Neutrophil (primary cell): ENCODE data around the gene CAMK1D.
"Not testable (repeated sequence)": the region's sequence is repeated elsewhere in the genome, so short reads cannot be mapped to it uniquely, and the experiment has no call there.

ENCODE experiments used
- H3K27ac ChIP-seq: fragments of 200-600 bp; sonication (generic); 2 replicates; pipeline ENCODE4 v1.5.1; 2016; ENCODE audit warnings: mild to moderate bottlenecking, moderate library complexity
- H3K27me3 ChIP-seq: fragments of 200-600 bp; sonication (generic); 2 replicates; pipeline ENCODE4 v1.6.0; 2016; ENCODE audit warnings: mild to moderate bottlenecking
- H3K36me3 ChIP-seq: fragments of 200-600 bp; sonication (generic); 2 replicates; pipeline ENCODE4 v1.5.1; 2017
- H3K4me1 ChIP-seq, 2 experiments: fragments of 200-600 bp in 1 of 2; sonication (generic) in 1 of 2; 1 replicate in 1 of 2; 2 replicates in 1 of 2; pipeline versions ENCODE4 v1.5.1 to v1.6.1; 2013 to 2016; ENCODE audit warnings: low read depth in 1 of 2, low read length in 1 of 2, mild to moderate bottlenecking in 1 of 2, moderate library complexity in 1 of 2; ENCODE audit not compliant: control insufficient read depth in 1 of 2, insufficient read depth in 1 of 2
- H3K4me3 ChIP-seq, 2 experiments: fragments of 200-600 bp in 1 of 2; sonication (generic) in 1 of 2; 1 replicate in 1 of 2; 2 replicates in 1 of 2; pipeline ENCODE4 v1.5.1; 2013 to 2016; ENCODE audit warnings: low read depth in 1 of 2, low read length in 1 of 2, mild to moderate bottlenecking in 1 of 2, moderate library complexity in 1 of 2
- H3K9me3 ChIP-seq: fragments of 200-600 bp; sonication (generic); 2 replicates; pipeline ENCODE4 v1.5.1; 2016
- TF ChIP-seq, protein P1 (sequence below): fragments of 200-600 bp; sonication (generic); IDR thresholded peaks from 2 replicates; pipeline ENCODE4 v1.5.1; 2016; ENCODE audit warnings: antibody characterized with exemption

The CAMK1D gene

DNA sequence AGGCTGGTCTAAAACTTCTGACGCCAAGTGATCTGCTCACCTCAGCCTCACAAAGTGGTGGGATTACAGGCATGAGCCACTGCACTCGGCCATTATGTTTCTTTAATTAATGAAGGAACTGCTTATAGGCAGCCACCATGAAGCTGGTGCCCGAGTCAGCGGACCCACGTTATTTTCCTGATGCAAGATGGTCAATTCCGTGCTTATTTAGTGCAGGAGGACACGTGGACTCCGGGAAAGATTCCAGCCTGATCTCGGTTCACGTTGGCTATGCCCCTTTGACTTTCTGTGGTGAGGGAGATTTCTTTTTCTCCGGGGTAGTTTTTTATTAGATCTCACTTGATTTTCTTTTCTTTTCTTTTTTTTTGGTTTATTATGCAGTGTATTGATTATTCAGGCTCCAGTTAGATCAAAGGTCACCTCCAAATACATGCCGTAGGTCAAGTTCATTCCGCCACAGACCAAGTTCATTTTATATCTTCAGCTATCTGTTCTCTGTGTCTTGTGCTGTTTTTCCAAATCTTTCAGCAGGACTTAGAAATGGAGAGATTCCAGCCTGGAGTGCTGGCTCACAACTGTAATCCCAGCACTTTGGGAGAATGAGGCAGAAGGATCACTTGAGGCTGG is 8.3 kb downstream of the CAMK1D start:
- Histone ChIP-seq H3K36me3 (no peaks in the 10 kb centered on the region), H3K27me3 (no peaks in the 10 kb centered on the region), H3K4me3 (no peak overlapping the region), H3K27ac (no peak overlapping the region), H3K4me1 (no peaks in the 10 kb centered on the region), H3K9me3 (no peaks in the 10 kb centered on the region)
- TF ChIP-seq, protein P1, sequence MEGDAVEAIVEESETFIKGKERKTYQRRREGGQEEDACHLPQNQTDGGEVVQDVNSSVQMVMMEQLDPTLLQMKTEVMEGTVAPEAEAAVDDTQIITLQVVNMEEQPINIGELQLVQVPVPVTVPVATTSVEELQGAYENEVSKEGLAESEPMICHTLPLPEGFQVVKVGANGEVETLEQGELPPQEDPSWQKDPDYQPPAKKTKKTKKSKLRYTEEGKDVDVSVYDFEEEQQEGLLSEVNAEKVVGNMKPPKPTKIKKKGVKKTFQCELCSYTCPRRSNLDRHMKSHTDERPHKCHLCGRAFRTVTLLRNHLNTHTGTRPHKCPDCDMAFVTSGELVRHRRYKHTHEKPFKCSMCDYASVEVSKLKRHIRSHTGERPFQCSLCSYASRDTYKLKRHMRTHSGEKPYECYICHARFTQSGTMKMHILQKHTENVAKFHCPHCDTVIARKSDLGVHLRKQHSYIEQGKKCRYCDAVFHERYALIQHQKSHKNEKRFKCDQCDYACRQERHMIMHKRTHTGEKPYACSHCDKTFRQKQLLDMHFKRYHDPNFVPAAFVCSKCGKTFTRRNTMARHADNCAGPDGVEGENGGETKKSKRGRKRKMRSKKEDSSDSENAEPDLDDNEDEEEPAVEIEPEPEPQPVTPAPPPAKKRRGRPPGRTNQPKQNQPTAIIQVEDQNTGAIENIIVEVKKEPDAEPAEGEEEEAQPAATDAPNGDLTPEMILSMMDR = no peak

DNA sequence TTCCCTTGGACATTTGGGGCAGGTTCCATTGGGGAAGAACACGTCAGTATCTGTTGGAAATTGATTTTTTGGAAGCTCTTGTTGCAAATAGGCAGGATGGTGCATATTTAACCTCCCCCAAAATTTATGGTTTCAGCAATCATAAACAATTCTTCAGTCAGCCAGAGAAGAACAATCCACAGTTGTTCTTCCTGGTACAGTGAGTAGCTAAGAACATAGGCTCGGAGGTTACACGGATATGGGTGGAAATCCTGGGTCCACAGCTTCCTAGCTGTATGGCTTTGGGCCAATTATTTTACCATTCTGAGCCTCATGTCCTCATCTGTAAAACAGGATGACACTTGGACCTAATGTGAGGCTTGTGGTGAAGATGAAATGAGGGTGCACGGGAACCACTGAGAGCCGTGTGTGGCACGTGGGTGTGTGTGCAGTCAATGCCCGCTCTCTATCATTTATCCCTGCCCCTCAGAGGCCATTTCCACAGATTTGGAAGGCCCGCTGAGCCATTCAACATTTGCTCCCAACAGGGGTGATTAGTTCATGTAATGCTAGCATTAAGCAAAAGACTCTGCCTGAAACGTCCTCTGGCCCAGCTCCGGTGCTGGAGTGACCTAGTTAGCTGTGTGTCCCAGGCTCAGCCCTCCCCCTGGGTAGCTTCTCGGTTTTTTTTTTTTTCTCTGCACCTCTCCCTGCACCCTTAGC is 9.7 kb downstream of the CAMK1D start:
- H3K4me3 ChIP-seq = no peak overlapping the region
- no peaks in the 10 kb centered on the region for H3K9me3 ChIP-seq
- H3K27me3 ChIP-seq = no peaks in the 10 kb centered on the region

DNA sequence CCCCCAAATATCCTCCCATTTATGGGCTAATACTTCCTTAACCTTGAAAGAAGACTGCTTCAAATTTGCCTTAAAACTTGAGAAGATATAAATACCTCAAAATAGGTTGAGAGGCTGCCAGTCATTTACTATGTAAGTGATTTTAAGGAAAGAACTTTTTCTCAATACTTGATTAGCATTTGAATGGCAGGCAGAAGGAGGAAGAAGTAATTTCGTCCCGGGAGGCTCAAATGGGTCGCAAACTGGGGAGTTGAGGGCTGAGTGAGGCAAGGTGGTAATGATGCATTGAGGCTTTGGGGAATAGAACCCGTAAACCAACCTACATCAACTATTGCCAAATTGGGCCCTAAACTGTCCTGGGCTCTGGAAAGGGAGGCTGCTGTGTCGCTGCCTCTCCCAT is 11.1 kb downstream of the CAMK1D start:
- Histone ChIP-seq H3K27me3 (no peaks in the 10 kb centered on the region), H3K4me3 (no peak overlapping the region), H3K27ac (no peak overlapping the region), H3K9me3 (no peaks in the 10 kb centered on the region), H3K4me1 (no peaks in the 10 kb centered on the region), H3K36me3 (no peaks in the 10 kb centered on the region)
- TF ChIP-seq, protein P1 = no peak

More for the DNA sequence above, 9.7 kb downstream of the CAMK1D start:
- Histone ChIP-seq H3K36me3 (no peaks in the 10 kb centered on the region), H3K27ac (no peak overlapping the region), H3K4me1 (no peaks in the 10 kb centered on the region)
- TF ChIP-seq, protein P1 = no peak

DNA sequence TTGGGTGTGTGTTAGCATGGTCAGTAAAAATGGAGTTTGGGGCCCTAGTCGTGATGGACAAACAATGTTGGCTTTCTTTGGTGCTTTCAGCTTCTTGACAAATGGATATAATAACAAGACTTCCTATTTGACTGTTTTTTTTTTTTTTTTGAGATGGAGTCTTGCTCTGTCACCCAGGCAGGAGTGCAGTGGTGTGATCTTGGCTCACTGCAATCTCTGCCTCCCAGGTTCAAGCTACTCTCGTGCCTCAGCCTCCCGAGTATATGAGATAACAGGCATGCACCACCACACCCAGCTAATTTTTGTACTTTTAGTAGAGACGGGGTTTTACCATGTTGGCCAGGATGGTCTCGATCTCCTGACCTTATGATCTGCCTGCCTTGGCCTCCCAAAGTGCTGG is 11.8 kb downstream of the CAMK1D start:
- H3K4me1 ChIP-seq, H3K9me3 ChIP-seq, H3K27ac ChIP-seq, H3K4me3 ChIP-seq, H3K36me3 ChIP-seq, H3K27me3 ChIP-seq: not testable (repeated sequence)

DNA sequence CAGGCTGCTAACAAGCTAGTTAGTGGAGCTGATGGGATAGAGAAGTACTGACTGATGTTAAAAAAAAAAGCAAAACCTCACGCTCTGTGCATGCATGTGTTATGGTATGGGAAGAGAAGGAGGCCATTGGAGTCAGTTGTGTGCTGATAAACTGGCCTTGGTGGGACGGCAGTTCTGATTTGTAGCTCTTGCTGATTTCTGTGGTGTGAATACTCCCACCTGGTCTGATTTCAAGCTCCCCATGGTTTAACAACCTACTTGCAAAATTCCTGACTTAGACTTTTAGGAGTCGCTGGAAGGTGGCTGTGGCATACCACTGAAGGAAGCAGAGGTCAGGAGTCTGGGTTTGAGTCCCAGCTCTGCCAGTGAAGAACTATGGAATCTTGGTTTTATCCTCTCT is 15.2 kb downstream of the CAMK1D start:
- H3K9me3 ChIP-seq = no peaks in the 10 kb centered on the region
- H3K27me3 ChIP-seq = no peaks in the 10 kb centered on the region
- peaks cover 0 to 6% of the 10 kb centered on the region in 2 experiments for H3K4me1 ChIP-seq
- no peak overlapping the region for H3K27ac ChIP-seq
- no peaks in the 10 kb centered on the region for H3K36me3 ChIP-seq
- no peak overlapping the region for H3K4me3 ChIP-seq
- TF ChIP-seq, protein P1 = no peak

DNA sequence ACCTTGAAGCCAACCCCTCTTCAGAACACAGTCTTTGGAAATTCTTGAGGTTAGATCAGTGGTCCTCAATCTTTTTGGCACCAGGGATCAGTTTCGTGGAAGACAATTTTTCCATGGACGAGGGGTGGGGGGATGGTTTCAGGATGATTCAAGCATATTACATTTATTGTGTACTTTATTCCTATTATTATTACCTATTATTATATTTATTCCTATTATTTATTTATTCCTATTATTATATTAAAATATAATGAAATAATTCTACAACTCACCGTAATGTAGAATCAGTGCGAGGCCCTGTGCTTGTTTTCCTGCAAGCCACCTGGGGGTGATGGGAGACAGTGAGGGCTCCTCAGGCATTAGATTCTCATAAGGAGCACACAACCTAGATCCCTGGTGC is 17.9 kb downstream of the CAMK1D start:
- Histone ChIP-seq H3K4me1 (peaks cover 0 to 6% of the 10 kb centered on the region in 2 experiments), H3K36me3 (no peaks in the 10 kb centered on the region), H3K27ac (no peak overlapping the region), H3K9me3 (no peaks in the 10 kb centered on the region), H3K4me3 (no peak overlapping the region), H3K27me3 (no peaks in the 10 kb centered on the region)
- TF ChIP-seq, protein P1 = no peak
